ENCODE measurements around the gene RGS3.
"Not testable (repeated sequence)": the region's sequence is repeated elsewhere in the genome, so short reads cannot be mapped to it uniquely, and the experiment has no call there.

The RGS3 gene

GRCh38 chr9:113636693-113637092 lies 173.2 kb downstream of the RGS3 start:
- DNase-seq (ENCODE audit: low read depth): no peak

GRCh38 chr9:113638490-113638889 lies 175.0 kb downstream of the RGS3 start:
- DNase-seq (ENCODE audit: low read depth): no peak

- no peak for DNase-seq (ENCODE audit: low read depth)
Measured at GRCh38 chr9:113638897-113639296, 175.4 kb downstream of the RGS3 start.

GRCh38 chr9:113639411-113639970 lies 176.0 kb downstream of the RGS3 start:
- not testable (repeated sequence) for DNase-seq (ENCODE audit: low read depth)

- DNase-seq (ENCODE audit: low read depth): no peak
Measured at GRCh38 chr9:113640418-113640817, 176.9 kb downstream of the RGS3 start.

GRCh38 chr9:113641100-113641885 lies 177.8 kb downstream of the RGS3 start:
- DNase-seq (ENCODE audit: low read depth): no peak

GRCh38 chr9:113644321-113644720 lies 180.8 kb downstream of the RGS3 start:
- no peak for DNase-seq (ENCODE audit: low read depth)

GRCh38 chr9:113645227-113645977 lies 181.9 kb downstream of the RGS3 start:
- no peak for DNase-seq (ENCODE audit: low read depth)

GRCh38 chr9:113645978-113646253 lies 182.4 kb downstream of the RGS3 start:
- no peak for DNase-seq (ENCODE audit: low read depth)

- no peak for DNase-seq (ENCODE audit: low read depth)
Measured at GRCh38 chr9:113646491-113646890, 183.0 kb downstream of the RGS3 start.
